ENCODE measurements around the gene PDE10A.
"Not testable (repeated sequence)": the region's sequence is repeated elsewhere in the genome, so short reads cannot be mapped to it uniquely, and the experiment has no call there.

Gene PDE10A

GRCh38 chr6:165519316-165519715 is 143.7 kb downstream of the PDE10A start:
- DNase-seq, result no peak

- no peak for DNase-seq
Observed at GRCh38 chr6:165515963-165516624, 146.9 kb downstream of the PDE10A start.

- no peak for DNase-seq
Observed at GRCh38 chr6:165514621-165515020, 148.4 kb downstream of the PDE10A start.

- DNase-seq, result no peak
Observed at GRCh38 chr6:165511807-165512206, 151.2 kb downstream of the PDE10A start.

- no peak for DNase-seq
Observed at GRCh38 chr6:165508321-165508869, 154.6 kb downstream of the PDE10A start.

GRCh38 chr6:165506657-165507056 is 156.4 kb downstream of the PDE10A start:
- no peak for DNase-seq

- not testable (repeated sequence) for DNase-seq
Observed at GRCh38 chr6:165500214-165500907, 162.7 kb downstream of the PDE10A start.

- no peak for DNase-seq
Observed at GRCh38 chr6:165497472-165497871, 165.6 kb downstream of the PDE10A start.

GRCh38 chr6:165488624-165489295 is 174.3 kb downstream of the PDE10A start:
- DNase-seq, result no peak

- no peak for DNase-seq
Observed at GRCh38 chr6:165487950-165488349, 175.1 kb downstream of the PDE10A start.

GRCh38 chr6:165487347-165487746 is 175.7 kb downstream of the PDE10A start:
- no peak for DNase-seq

GRCh38 chr6:165486183-165487137 is 176.6 kb downstream of the PDE10A start:
- DNase-seq, result no peak

GRCh38 chr6:165484178-165484889 is 178.7 kb downstream of the PDE10A start:
- no peak for DNase-seq

- no peak for DNase-seq
Observed at GRCh38 chr6:165481921-165482320, 181.1 kb downstream of the PDE10A start.

- DNase-seq, result no peak
Observed at GRCh38 chr6:165480916-165481315, 182.1 kb downstream of the PDE10A start.

GRCh38 chr6:165478581-165478980 is 184.5 kb downstream of the PDE10A start:
- no peak for DNase-seq

- no peak for DNase-seq
Observed at GRCh38 chr6:165469483-165469882, 193.6 kb downstream of the PDE10A start.

- DNase-seq, result no peak
Observed at GRCh38 chr6:165468340-165469235, 194.5 kb downstream of the PDE10A start.

- DNase-seq, result not testable (repeated sequence)
Observed at GRCh38 chr6:165463499-165463898, 199.5 kb downstream of the PDE10A start.

- DNase-seq, result not testable (repeated sequence)
Observed at GRCh38 chr6:165459605-165460301, 203.3 kb downstream of the PDE10A start.

Measured in 8988T (cell line).